GM23338 (cell line): ENCODE measurements around the gene HSPA1B. TPM values are rescaled to one million over a fixed set of nuclear protein-coding genes. Genes with fewer than 3 reads are reported as not detected.
A peak's percentile ranks its signal among the peaks of the same experiment; 100 is the strongest.
"Not testable (repeated sequence)": the region's sequence is repeated elsewhere in the genome, so short reads cannot be mapped to it uniquely, and the experiment has no call there.

ENCODE experiments used
- ATAC-seq: fragments of 200-7000 bp; cut with Tn5 transposase; 3 replicates; pipeline ENCODE4 v1.9.1; 2020
- DNase-seq: peaks from one replicate; pipeline ENCODE4 v3.0.0-alpha.2; 2015; ENCODE audit warnings: low spot score
- H2AFZ ChIP-seq: fragments of 200-600 bp; sonication (generic); 2 replicates; pipeline ENCODE4 v1.8.0; 2016; ENCODE audit warnings: antibody characterized with exemption, mild to moderate bottlenecking, moderate library complexity
- H3F3A ChIP-seq: fragments of 200-600 bp; sonication (generic); replicated peaks from 2 replicates; pipeline ENCODE4 v1.8.0; 2017; ENCODE audit warnings: antibody characterized with exemption, mixed run types, low read depth
- H3K27ac ChIP-seq: fragments of 200-600 bp; sonication (generic); 2 replicates; pipeline ENCODE4 v1.6.1; 2016; ENCODE audit warnings: low read depth
- H3K27me3 ChIP-seq: fragments of 200-600 bp; sonication (generic); 2 replicates; pipeline ENCODE4 v1.8.0; 2016; ENCODE audit warnings: mild to moderate bottlenecking, mixed run types, moderate library complexity; ENCODE audit not compliant: insufficient read depth
- H3K36me3 ChIP-seq: fragments of 200-600 bp; sonication (generic); 2 replicates; pipeline ENCODE4 v1.8.0; 2016; ENCODE audit warnings: mild to moderate bottlenecking; ENCODE audit not compliant: insufficient read depth
- H3K4me1 ChIP-seq: fragments of 200-600 bp; sonication (generic); 2 replicates; pipeline ENCODE4 v1.8.0; 2016; ENCODE audit warnings: mild to moderate bottlenecking, moderate library complexity; ENCODE audit not compliant: insufficient read depth
- H3K4me2 ChIP-seq: fragments of 200-600 bp; sonication (generic); 2 replicates; pipeline ENCODE4 v1.7.1; 2017; ENCODE audit warnings: mixed run types
- H3K4me3 ChIP-seq: fragments of 200-600 bp; sonication (generic); 2 replicates; pipeline ENCODE4 v1.6.1; 2016; ENCODE audit warnings: mixed run types
- H3K79me2 ChIP-seq: fragments of 200-600 bp; sonication (generic); replicated peaks from 2 replicates; pipeline ENCODE4 v1.8.0; 2017; ENCODE audit warnings: mild to moderate bottlenecking; ENCODE audit not compliant: insufficient read depth
- H3K9me2 ChIP-seq: fragments of 200-600 bp; sonication (generic); 2 replicates; pipeline ENCODE4 v1.8.0; 2017; ENCODE audit not compliant: insufficient read depth
- H4K20me1 ChIP-seq: fragments of 200-600 bp; sonication (generic); replicated peaks from 2 replicates; pipeline ENCODE4 v1.8.0; 2017; ENCODE audit warnings: mild to moderate bottlenecking; ENCODE audit not compliant: insufficient read depth
- H3K27ac Mint-ChIP-seq: 2 replicates; pipeline ENCODE4 v1.8.0; 2020; ENCODE audit warnings: inconsistent platforms, mild to moderate bottlenecking, moderate library complexity, mixed read lengths
- H3K27me3 Mint-ChIP-seq: 3 replicates; pipeline ENCODE4 v1.8.0; 2022; ENCODE audit warnings: low read depth, mild to moderate bottlenecking, moderate library complexity, mixed read lengths, inconsistent platforms; ENCODE audit not compliant: insufficient read depth, poor library complexity
- H3K36me3 Mint-ChIP-seq: 3 replicates; pipeline ENCODE4 v1.8.0; 2021; ENCODE audit warnings: low read depth, mild to moderate bottlenecking, inconsistent platforms, moderate library complexity, mixed read lengths
- H3K4me1 Mint-ChIP-seq: 3 replicates; pipeline ENCODE4 v1.8.0; 2020; ENCODE audit warnings: mild to moderate bottlenecking, inconsistent platforms, mixed read lengths
- H3K4me3 Mint-ChIP-seq: 3 replicates; pipeline ENCODE4 v1.8.0; 2021; ENCODE audit warnings: moderate library complexity, mild to moderate bottlenecking, inconsistent platforms, mixed read lengths
- H3K9me3 Mint-ChIP-seq: 3 replicates; pipeline ENCODE4 v1.8.0; 2020; ENCODE audit warnings: moderate library complexity, mild to moderate bottlenecking, inconsistent platforms, mixed read lengths
- CREB1 ChIP-seq: fragments of 250-450 bp; sonication (Bioruptor Pico); IDR thresholded peaks from 2 replicates; pipeline ENCODE4 v1.5.0; 2020; ENCODE audit warnings: low read depth, mild to moderate bottlenecking, moderate library complexity
- POLR2AphosphoS5 ChIP-seq: IDR thresholded peaks from 2 replicates; pipeline ENCODE4 v1.6.1; 2016; ENCODE audit warnings: antibody characterized with exemption, low read depth
- REST ChIP-seq: IDR thresholded peaks from one replicate; pipeline ENCODE4 v1.6.1; 2018; ENCODE audit warnings: antibody characterized with exemption; ENCODE audit not compliant: unreplicated experiment
- polyA plus RNA-seq: library from polyadenylated mRNA; unstranded; fragments of >200 nt; fragmentation: Nextera tagmentation; extraction: Ambion mirVana; gene quantifications from 2 replicates; pipeline ENCODE4 v1.2.1, GENCODE V29; 2016
- total RNA-seq: library from RNA; depleted of rRNA; stranded (reverse); fragments of >200 nt; shearing (Covaris generic); gene quantifications from 2 replicates; pipeline ENCODE4 v1.2.3, GENCODE V29; 2014
- TF ChIP-seq, protein P1 (sequence below): IDR thresholded peaks from 2 replicates; pipeline ENCODE4 v1.6.1; 2016; ENCODE audit warnings: antibody characterized with exemption

The HSPA1B gene
- total and polyA plus RNA-seq, 2 experiments from 2014 or later: 31.7 to 113 TPM

- TF ChIP-seq REST: no peak
Measured at GRCh38 chr6:31792761-31793171, 34.8 kb upstream of the HSPA1B start (continued).

GRCh38 chr6:31793927-31794245 is 33.7 kb upstream of the HSPA1B start:
- H3K9me2 ChIP-seq, H2AFZ ChIP-seq, H3K27ac Mint-ChIP-seq, H3K4me1 Mint-ChIP-seq, H3K27ac ChIP-seq, H4K20me1 ChIP-seq, H3K27me3 ChIP-seq, DNase-seq, H3K9me3 Mint-ChIP-seq, ATAC-seq, H3K4me1 ChIP-seq: not testable (repeated sequence)
- peak overlapping the region; percentile 99 for H3K4me3 ChIP-seq
- peaks cover 22% of the 10 kb centered on the region for H3K79me2 ChIP-seq
- Mint-ChIP-seq H3K4me3 (peak overlapping the region; percentile 95), H3K27me3 (peaks cover 15% of the 10 kb centered on the region), H3K36me3 (peaks cover 57% of the 10 kb centered on the region)
- H3K4me2 ChIP-seq: peak overlapping the region; percentile 98
- H3K36me3 ChIP-seq: peaks cover 18% of the 10 kb centered on the region
- peaks cover 32% of the 10 kb centered on the region for H3F3A ChIP-seq

DNA sequence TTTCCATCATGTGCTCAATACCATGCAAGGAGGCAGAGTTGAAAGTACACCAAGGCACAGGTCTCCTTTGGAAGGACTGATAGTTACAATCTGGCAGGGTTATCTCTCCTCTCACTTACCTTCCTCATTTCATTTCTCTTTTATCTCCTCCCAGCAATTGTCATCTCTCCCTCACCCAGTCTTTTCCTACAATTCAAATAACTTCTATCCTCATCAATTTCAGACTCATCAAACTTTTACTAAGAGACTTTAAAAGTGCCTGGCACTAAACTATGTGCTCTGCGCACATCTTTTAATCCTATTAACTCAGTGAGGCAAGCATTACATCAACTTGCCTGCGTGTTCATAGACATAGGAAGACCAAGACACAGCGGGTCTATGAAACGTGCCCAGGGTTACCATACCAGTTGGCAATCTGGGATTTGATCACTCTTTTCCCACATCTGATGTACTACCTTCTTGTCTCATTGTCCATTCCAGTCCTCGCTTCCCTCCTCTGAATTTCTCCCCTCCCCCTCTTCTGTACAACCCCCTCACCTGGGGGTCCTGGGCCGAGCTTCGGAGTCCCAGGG is 33.2 kb upstream of the HSPA1B start:
- Histone ChIP-seq H3K27ac (no peak overlapping the region), H3K4me1 (no peaks in the 10 kb centered on the region; the same call in 1 of the 2 replicates), H3K36me3 (peaks cover 16% of the 10 kb centered on the region), H2AFZ (peak overlapping the region; percentile 91; the same call in 1 of the 2 replicates), H3K4me2 (peak overlapping the region; percentile 98), H3K9me2 (no peaks in the 10 kb centered on the region), H4K20me1 (0 out of 2 replicates have a peak, but pooled peaks cover 5% of the 10 kb centered on the region), H3F3A (peaks cover 35% of the 10 kb centered on the region), H3K4me3 (peak overlapping the region; percentile 99), H3K27me3 (no peaks in the 10 kb centered on the region), H3K79me2 (peaks cover 22% of the 10 kb centered on the region)
- Mint-ChIP-seq H3K9me3 (no peaks in the 10 kb centered on the region), H3K4me3 (peak overlapping the region; percentile 95), H3K36me3 (peaks cover 55% of the 10 kb centered on the region), H3K27me3 (peaks cover 15% of the 10 kb centered on the region), H3K27ac (0 out of 2 replicates have a peak overlapping the region, but pooled peaks have one; percentile 28), H3K4me1 (peaks cover 9% of the 10 kb centered on the region)
- DNase-seq: peak; percentile 35
- peak; percentile 12; the same call in 2 of the 3 replicates for ATAC-seq
- TF ChIP-seq POLR2AphosphoS5: no peak
- TF ChIP-seq, protein P1, sequence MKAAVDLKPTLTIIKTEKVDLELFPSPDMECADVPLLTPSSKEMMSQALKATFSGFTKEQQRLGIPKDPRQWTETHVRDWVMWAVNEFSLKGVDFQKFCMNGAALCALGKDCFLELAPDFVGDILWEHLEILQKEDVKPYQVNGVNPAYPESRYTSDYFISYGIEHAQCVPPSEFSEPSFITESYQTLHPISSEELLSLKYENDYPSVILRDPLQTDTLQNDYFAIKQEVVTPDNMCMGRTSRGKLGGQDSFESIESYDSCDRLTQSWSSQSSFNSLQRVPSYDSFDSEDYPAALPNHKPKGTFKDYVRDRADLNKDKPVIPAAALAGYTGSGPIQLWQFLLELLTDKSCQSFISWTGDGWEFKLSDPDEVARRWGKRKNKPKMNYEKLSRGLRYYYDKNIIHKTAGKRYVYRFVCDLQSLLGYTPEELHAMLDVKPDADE: no peak
- TF ChIP-seq CREB1 (CRISPR knock-in tag): no peak
